ENCODE measurements around the gene CALD1.

Gene CALD1

DNA sequence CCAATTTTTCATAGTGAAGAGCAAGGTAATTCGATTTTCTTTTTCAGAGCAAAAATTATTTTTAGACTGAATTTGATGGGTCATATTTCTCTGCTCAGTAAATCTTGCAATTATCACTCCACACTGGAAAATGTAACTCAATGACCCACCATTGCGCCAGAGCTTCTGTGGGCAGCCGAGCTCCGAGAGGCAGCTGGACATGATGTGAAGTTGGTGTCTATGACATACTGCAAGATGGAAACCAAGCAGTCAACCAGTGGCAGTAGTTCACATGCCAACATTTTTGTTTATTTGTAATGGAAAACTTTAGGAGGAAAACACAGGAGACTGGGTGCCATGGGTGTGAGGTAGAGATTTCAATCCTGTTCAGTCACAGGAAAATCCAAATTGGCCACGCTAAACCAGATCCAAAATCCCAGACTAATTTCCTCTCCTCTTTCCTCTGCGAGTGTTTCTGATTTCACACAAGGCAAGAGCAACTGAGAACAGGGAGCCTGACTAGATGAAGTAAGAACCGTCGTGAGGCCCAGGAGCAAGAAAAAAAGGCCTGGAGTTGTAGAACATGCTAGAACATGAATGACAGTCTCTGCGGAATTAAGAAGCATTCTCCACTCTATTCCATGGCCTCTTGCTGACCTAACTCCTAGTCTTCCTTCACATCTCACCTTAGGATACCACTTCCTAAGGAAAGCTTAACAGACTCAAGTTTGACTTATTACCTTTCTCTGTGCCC, 39.3 kb downstream of the CALD1 start:
- DNase-seq (ENCODE audit: low read depth, low spot score) = no peak
- ChIA-PET CTCF (no interaction called here), POLR2A (interaction anchor here (0.8 kb wide), 1 partner anchor 129 kb away, joined by 3 read pairs; no protein-coding TSS in a partner anchor)
- H3K4me3 ChIP-seq (ENCODE audit: low read depth, low read length) = no peak overlapping the region
- TF ChIP-seq, protein P1, sequence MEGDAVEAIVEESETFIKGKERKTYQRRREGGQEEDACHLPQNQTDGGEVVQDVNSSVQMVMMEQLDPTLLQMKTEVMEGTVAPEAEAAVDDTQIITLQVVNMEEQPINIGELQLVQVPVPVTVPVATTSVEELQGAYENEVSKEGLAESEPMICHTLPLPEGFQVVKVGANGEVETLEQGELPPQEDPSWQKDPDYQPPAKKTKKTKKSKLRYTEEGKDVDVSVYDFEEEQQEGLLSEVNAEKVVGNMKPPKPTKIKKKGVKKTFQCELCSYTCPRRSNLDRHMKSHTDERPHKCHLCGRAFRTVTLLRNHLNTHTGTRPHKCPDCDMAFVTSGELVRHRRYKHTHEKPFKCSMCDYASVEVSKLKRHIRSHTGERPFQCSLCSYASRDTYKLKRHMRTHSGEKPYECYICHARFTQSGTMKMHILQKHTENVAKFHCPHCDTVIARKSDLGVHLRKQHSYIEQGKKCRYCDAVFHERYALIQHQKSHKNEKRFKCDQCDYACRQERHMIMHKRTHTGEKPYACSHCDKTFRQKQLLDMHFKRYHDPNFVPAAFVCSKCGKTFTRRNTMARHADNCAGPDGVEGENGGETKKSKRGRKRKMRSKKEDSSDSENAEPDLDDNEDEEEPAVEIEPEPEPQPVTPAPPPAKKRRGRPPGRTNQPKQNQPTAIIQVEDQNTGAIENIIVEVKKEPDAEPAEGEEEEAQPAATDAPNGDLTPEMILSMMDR (IDR thresholded peaks at IDR 0.05; ENCODE audit: insufficient read depth, low read length, missing control alignments) = no peak

DNA sequence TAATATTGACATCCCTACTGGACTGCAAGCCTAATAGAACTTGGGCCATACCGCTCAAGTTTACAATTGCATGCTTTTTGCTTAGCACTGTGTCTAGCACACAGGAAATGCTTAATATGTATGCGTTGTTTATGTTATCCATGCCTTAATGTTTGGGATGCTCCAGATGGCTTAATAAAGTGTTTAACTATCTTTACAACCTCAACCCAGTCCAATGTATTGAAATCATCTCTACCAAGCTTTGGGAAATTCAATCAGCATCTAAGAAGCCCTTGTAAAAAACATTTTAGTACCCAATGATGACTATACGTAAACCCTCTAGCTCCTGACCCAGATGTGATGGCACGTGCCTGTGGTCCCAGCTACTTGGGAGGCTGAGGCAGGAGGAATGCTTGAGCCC, 40.0 kb downstream of the CALD1 start:
- H3K4me3 ChIP-seq (ENCODE audit: low read depth, low read length) = no peak overlapping the region
- TF ChIP-seq, protein P1 (IDR thresholded peaks at IDR 0.05; ENCODE audit: insufficient read depth, low read length, missing control alignments) = no peak
- POLR2A ChIA-PET = interaction anchor here (0.7 kb wide), 1 partner anchor 116 kb away, joined by 3 read pairs; no protein-coding TSS in a partner anchor
- CTCF ChIA-PET = no interaction called here
- no peak for DNase-seq (ENCODE audit: low read depth, low spot score)

DNA sequence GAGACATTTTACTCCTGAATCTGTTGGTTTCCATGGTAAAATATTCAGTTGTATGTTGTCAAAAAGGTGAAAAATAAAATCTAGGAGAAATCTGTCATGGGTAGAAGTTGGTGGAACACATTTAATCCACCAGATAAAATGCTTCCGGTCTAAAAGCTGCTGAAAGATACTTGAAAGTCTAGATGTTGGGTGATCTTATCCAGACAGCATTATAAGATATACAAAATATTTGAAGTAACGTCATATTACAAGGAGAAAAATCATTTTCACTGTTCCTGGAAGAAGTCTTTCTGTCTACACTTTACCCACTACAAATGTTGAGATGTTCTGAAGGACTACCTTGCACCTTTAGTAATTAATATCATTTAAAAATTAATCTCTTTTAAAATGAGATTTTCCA, 40.9 kb downstream of the CALD1 start:
- POLR2A ChIA-PET = interaction anchor here (0.7 kb wide), 1 partner anchor 117 kb away, joined by 3 read pairs; no protein-coding TSS in a partner anchor
- TF ChIP-seq, protein P1 (IDR thresholded peaks at IDR 0.05; ENCODE audit: insufficient read depth, low read length, missing control alignments) = no peak
- no peak for DNase-seq (ENCODE audit: low read depth, low spot score)
- CTCF ChIA-PET = no interaction called here
- no peak overlapping the region for H3K4me3 ChIP-seq (ENCODE audit: low read depth, low read length)

- H3K4me3 ChIP-seq (ENCODE audit: low read depth, low read length) = no peak overlapping the region
- no peak for DNase-seq (ENCODE audit: low read depth, low spot score)
- ChIA-PET POLR2A (no interaction called here), CTCF (no interaction called here)
- TF ChIP-seq, protein P1 (IDR thresholded peaks at IDR 0.05; ENCODE audit: insufficient read depth, low read length, missing control alignments) = no peak
Measured at GRCh38 chr7:134820778-134821177, 41.3 kb downstream of the CALD1 start.

DNA sequence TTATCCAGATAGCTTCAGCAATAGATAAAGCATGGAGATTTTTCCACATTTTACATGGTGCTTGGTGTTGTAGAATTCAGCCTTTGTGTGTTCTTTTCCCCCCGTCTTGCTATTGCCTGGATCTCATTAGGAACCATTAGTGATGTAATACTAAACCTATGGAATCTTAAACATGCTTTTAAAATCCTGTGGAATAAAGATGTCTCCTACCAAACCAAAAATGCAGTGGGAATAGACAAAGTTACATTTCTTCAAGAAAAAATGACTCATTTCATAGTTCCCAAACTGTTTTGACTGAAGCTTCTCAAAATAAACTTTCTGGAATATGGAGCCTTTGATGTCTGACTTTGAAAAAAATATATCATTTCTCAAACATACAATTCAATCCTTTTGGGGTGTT, 44.0 kb downstream of the CALD1 start:
- TF ChIP-seq, protein P1 (IDR thresholded peaks at IDR 0.05; ENCODE audit: insufficient read depth, low read length, missing control alignments) = no peak
- DNase-seq (ENCODE audit: low read depth, low spot score) = peak; percentile 77
- ChIA-PET CTCF (interaction anchor here (1.7 kb wide), 1 partner anchor 9 kb away, joined by 8 read pairs; no protein-coding TSS in a partner anchor), POLR2A (interaction anchor here (1.3 kb wide), 1 partner anchor 44 kb away, joined by 3 read pairs; the partner anchor contains the start of gene CALD1)
- no peak overlapping the region for H3K4me3 ChIP-seq (ENCODE audit: low read depth, low read length)

GRCh38 chr7:134825666-134826065, 46.2 kb downstream of the CALD1 start:
- ChIA-PET CTCF (no interaction called here), POLR2A (interaction anchor here (0.7 kb wide), 1 partner anchor 8 kb away, joined by 3 read pairs; no protein-coding TSS in a partner anchor)
- DNase-seq (ENCODE audit: low read depth, low spot score) = no peak
- TF ChIP-seq, protein P1 (IDR thresholded peaks at IDR 0.05; ENCODE audit: insufficient read depth, low read length, missing control alignments) = no peak
- no peak overlapping the region for H3K4me3 ChIP-seq (ENCODE audit: low read depth, low read length)

Measured in AG04449 (cell line).